CD14-positive monocyte (primary cell): Measurements from ENCODE around the gene STRN. TPM values are rescaled to one million over a fixed set of nuclear protein-coding genes. Genes with fewer than 3 reads are reported as not detected.

Experiments
- DNase-seq, 3 donors: peaks; one replicate each; pipeline ENCODE4 v3.0.0-alpha.2; 2011 to 2022
- H2AFZ ChIP-seq: 2 replicates; pipeline ENCODE4 v1.6.0; 2012; ENCODE audit warnings: mild to moderate bottlenecking, low read depth, low read length, inconsistent platforms; ENCODE audit not compliant: insufficient read depth, poor library complexity, severe bottlenecking
- H3K27ac ChIP-seq, 2 donors: 1 replicate in 1 of 2; 2 replicates in 1 of 2; pipeline ENCODE4 v1.5.1; 2012 to 2013; ENCODE audit warnings: low read length in 2 of 2, control low read depth in 1 of 2, inconsistent platforms in 1 of 2, low read depth in 1 of 2, mild to moderate bottlenecking in 1 of 2
- H3K27me3 ChIP-seq, 2 donors: one replicate each; pipeline versions ENCODE4 v1.6.0 to v1.6.1; 2011 to 2013; ENCODE audit warnings: low read length in 2 of 2; ENCODE audit not compliant: control insufficient read depth in 2 of 2, insufficient read depth in 2 of 2
- H3K36me3 ChIP-seq, 2 donors: replicated peaks in 1 of 2; 1 replicate in 1 of 2; 2 replicates in 1 of 2; pipeline versions ENCODE4 v1.5.1 to v1.6.1; 2012 to 2013; ENCODE audit warnings: low read length in 2 of 2, control low read depth in 1 of 2, inconsistent platforms in 1 of 2, mild to moderate bottlenecking in 1 of 2; ENCODE audit not compliant: insufficient read depth in 2 of 2, control insufficient read depth in 1 of 2
- H3K4me1 ChIP-seq, 2 donors: 1 replicate in 1 of 2; 2 replicates in 1 of 2; pipeline versions ENCODE4 v1.5.1 to v1.6.1; 2012 to 2013; ENCODE audit warnings: low read length in 2 of 2, control low read depth in 1 of 2, inconsistent platforms in 1 of 2, mild to moderate bottlenecking in 1 of 2, moderate library complexity in 1 of 2; ENCODE audit not compliant: insufficient read depth in 2 of 2, control insufficient read depth in 1 of 2
- H3K4me2 ChIP-seq: replicated peaks from 2 replicates; pipeline ENCODE3; 2012; ENCODE audit warnings: low read length, moderate library complexity, mild to moderate bottlenecking; ENCODE audit not compliant: poor library complexity, severe bottlenecking; ENCODE audit errors: extremely low read depth
- H3K4me3 ChIP-seq, 3 experiments: fragments of 200-600 bp in 1 of 3; sonication (generic) in 1 of 3; replicated peaks in 1 of 3; 1 replicate in 2 of 3; 2 replicates in 1 of 3; pipeline ENCODE4 v1.5.1; 2011 to 2013; ENCODE audit warnings: low read length in 3 of 3, mild to moderate bottlenecking in 3 of 3, control low read depth in 2 of 3, low read depth in 2 of 3, inconsistent platforms in 1 of 3, moderate library complexity in 1 of 3
- H3K79me2 ChIP-seq: 2 replicates; pipeline ENCODE4 v1.6.0; 2012; ENCODE audit warnings: mild to moderate bottlenecking, control low read depth, inconsistent platforms, low read length, moderate library complexity; ENCODE audit not compliant: insufficient read depth
- H3K9ac ChIP-seq: 2 replicates; pipeline ENCODE4 v1.6.0; 2017; ENCODE audit warnings: low read length, mild to moderate bottlenecking; ENCODE audit not compliant: insufficient read depth, poor library complexity, severe bottlenecking
- H3K9me3 ChIP-seq, 2 donors: replicated peaks in 1 of 2; 1 replicate in 1 of 2; 2 replicates in 1 of 2; pipeline versions ENCODE4 v1.5.1 to v1.6.1; 2012 to 2013; ENCODE audit warnings: low read length in 2 of 2, control low read depth in 1 of 2; ENCODE audit not compliant: control insufficient read depth in 1 of 2, insufficient read depth in 1 of 2
- H4K20me1 ChIP-seq: 2 replicates; pipeline ENCODE4 v1.6.0; 2012; ENCODE audit warnings: mild to moderate bottlenecking, low read length, control low read depth, moderate library complexity; ENCODE audit not compliant: insufficient read depth
- H3K27ac Mint-ChIP-seq, 7 donors: one replicate each; pipeline ENCODE4 v1.8.0; 2020; ENCODE audit warnings: mild to moderate bottlenecking in 7 of 7, mixed read lengths in 7 of 7, moderate library complexity in 6 of 7, inconsistent platforms in 2 of 7
- H3K27me3 Mint-ChIP-seq, 3 donors: one replicate each; pipeline ENCODE4 v1.8.0; 2021 to 2022; ENCODE audit warnings: low read depth in 3 of 3, mild to moderate bottlenecking in 3 of 3, mixed read lengths in 3 of 3, moderate library complexity in 3 of 3, inconsistent platforms in 1 of 3
- H3K36me3 Mint-ChIP-seq, 2 donors: one replicate each; pipeline ENCODE4 v1.8.0; 2020; ENCODE audit warnings: mixed read lengths in 2 of 2, inconsistent platforms in 1 of 2, mild to moderate bottlenecking in 1 of 2
- H3K4me1 Mint-ChIP-seq: one replicate; pipeline ENCODE4 v1.8.0; 2020; ENCODE audit warnings: mild to moderate bottlenecking, mixed read lengths
- H3K4me3 Mint-ChIP-seq, 2 donors: one replicate each; pipeline ENCODE4 v1.8.0; 2020; ENCODE audit warnings: mild to moderate bottlenecking in 2 of 2, mixed read lengths in 2 of 2, moderate library complexity in 1 of 2
- H3K9me3 Mint-ChIP-seq, 7 donors: one replicate each; pipeline ENCODE4 v1.8.0; 2020 to 2022; ENCODE audit warnings: mixed read lengths in 7 of 7, mild to moderate bottlenecking in 6 of 7, moderate library complexity in 6 of 7, inconsistent platforms in 2 of 7
- WGBS: methylation state at CpG from one replicate; pipeline ENCODE4 v1.1.5; 2013; ENCODE audit warnings: missing lambda C conversion rate; ENCODE audit not compliant: insufficient coverage; 5-methylcytosine and 5-hydroxymethylcytosine counted together
- intact Hi-C, 2 donors: fragments of 100-400 bp; cut with micrococcal nuclease; formaldehyde crosslinking; loops; one replicate each; pipeline versions ENCODE4 v1.15.0 to v1.15.1; 2023
- polyA plus RNA-seq, 3 donors: library from polyadenylated mRNA; depleted of rRNA in 1 of 3; unstranded in 2 of 3; stranded (reverse) in 1 of 3; fragments of 300-500 nt in 2 of 3; fragments of >200 nt in 1 of 3; fragmentation: Illumina TruSeq in 2 of 3; gene quantifications; 1 replicate in 2 of 3; 2 replicates in 1 of 3; pipeline ENCODE4 v1.2.3, GENCODE V29; 2012 to 2021
- TF ChIP-seq, protein P1 (sequence below): fragments of 200-600 bp; IDR thresholded peaks from one replicate; pipeline ENCODE4 v1.8.0; 2022; ENCODE audit warnings: antibody characterized with exemption, mild to moderate bottlenecking

The STRN gene
- polyA plus RNA-seq, 3 donors, result 7.0 to 15.7 (median 10.7) TPM

DNA sequence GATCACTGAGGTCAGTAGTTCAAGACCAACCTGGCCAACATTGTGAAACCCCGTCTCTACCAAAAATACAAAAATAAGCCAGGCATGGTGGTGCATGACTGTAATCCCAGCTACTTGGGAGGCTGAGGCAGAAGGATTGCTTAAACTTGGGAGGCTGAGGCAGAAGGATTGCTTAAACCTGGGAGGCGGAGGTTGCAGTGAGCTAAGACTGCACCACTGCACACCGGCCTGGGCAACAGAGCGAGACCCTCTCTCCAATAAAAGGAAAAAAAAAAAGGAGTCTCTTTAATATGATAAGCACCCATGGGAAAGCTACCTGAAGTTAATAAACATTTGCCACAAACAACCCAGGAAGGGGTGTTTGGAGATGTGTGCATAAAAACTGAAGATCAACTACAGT lies 2.6 kb downstream of the STRN start:
- Mint-ChIP-seq H3K27ac (no peak overlapping the region), H3K9me3 (peaks cover 0 to 1% (median 0%) of the 10 kb centered on the region in 7 donors), H3K4me3 (peak overlapping the region in 1 of 2 donors; percentile 4), H3K4me1 (peaks cover 39% of the 10 kb centered on the region), H3K36me3 (peaks cover 2 to 11% of the 10 kb centered on the region in 2 donors), H3K27me3 (peaks cover 0 to 2% (median 2%) of the 10 kb centered on the region in 3 donors)
- H4K20me1 ChIP-seq, result peaks cover 55% of the 10 kb centered on the region
- H3K36me3 ChIP-seq, result no peaks in the 10 kb centered on the region
- H3K4me3 ChIP-seq, result no peak overlapping the region
- H3K79me2 ChIP-seq, result peaks cover 74% of the 10 kb centered on the region
- H3K27me3 ChIP-seq, result no peaks in the 10 kb centered on the region
- no peak overlapping the region for H3K4me2 ChIP-seq
- intact Hi-C loops, result no loop called here
- DNase-seq, result no peak
- no peak overlapping the region for H3K27ac ChIP-seq
- TF ChIP-seq, protein P1, sequence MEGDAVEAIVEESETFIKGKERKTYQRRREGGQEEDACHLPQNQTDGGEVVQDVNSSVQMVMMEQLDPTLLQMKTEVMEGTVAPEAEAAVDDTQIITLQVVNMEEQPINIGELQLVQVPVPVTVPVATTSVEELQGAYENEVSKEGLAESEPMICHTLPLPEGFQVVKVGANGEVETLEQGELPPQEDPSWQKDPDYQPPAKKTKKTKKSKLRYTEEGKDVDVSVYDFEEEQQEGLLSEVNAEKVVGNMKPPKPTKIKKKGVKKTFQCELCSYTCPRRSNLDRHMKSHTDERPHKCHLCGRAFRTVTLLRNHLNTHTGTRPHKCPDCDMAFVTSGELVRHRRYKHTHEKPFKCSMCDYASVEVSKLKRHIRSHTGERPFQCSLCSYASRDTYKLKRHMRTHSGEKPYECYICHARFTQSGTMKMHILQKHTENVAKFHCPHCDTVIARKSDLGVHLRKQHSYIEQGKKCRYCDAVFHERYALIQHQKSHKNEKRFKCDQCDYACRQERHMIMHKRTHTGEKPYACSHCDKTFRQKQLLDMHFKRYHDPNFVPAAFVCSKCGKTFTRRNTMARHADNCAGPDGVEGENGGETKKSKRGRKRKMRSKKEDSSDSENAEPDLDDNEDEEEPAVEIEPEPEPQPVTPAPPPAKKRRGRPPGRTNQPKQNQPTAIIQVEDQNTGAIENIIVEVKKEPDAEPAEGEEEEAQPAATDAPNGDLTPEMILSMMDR, result no peak
- no peak overlapping the region for H2AFZ ChIP-seq
- no CpG with 5 or more reads among the region's 4 CpGs for WGBS
- H3K9me3 ChIP-seq, result no peaks in the 10 kb centered on the region
- H3K9ac ChIP-seq, result no peak overlapping the region
- peaks cover 22 to 26% of the 10 kb centered on the region in 2 donors for H3K4me1 ChIP-seq

DNA sequence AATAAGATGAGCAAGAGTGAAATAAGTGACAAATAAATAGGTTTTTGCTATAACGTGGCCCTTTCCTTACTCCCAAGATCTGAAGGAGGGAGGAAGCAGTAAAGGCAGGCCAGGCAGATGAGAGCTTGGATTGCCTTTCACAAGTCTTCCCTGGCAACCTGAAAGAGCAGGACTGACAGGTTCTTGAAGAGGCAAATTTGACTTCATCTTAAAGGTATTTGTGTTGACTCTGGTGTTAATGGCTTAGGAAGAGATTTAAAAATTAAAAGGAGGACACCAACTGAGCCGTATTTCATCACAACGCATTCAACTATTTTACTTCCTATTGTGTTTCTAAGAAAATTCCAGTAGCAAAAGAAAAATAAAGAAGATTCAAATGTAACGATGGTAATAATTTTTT lies 3.2 kb downstream of the STRN start:
- H3K27ac Mint-ChIP-seq, result peak overlapping the region in 2 of 7 donors; percentile 33 to 36
- peaks cover 9 to 17% of the 10 kb centered on the region in 2 donors for H3K36me3 Mint-ChIP-seq

More for the DNA sequence above, 3.2 kb downstream of the STRN start:
- Histone ChIP-seq H4K20me1 (peaks cover 57% of the 10 kb centered on the region), H3K9ac (no peak overlapping the region), H2AFZ (no peak overlapping the region), H3K27me3 (no peaks in the 10 kb centered on the region), H3K36me3 (no peaks in the 10 kb centered on the region), H3K4me2 (no peak overlapping the region), H3K27ac (no peak overlapping the region), H3K4me3 (no peak overlapping the region), H3K4me1 (peaks cover 22 to 25% of the 10 kb centered on the region in 2 donors), H3K79me2 (peaks cover 80% of the 10 kb centered on the region), H3K9me3 (no peaks in the 10 kb centered on the region)
- peaks cover 0 to 3% (median 2%) of the 10 kb centered on the region in 3 donors for H3K27me3 Mint-ChIP-seq
- TF ChIP-seq, protein P1, result no peak
- DNase-seq, result no peak
- H3K4me3 Mint-ChIP-seq, result no peak overlapping the region
- H3K4me1 Mint-ChIP-seq, result peaks cover 36% of the 10 kb centered on the region
- WGBS, result no CpG with 5 or more reads among the region's 4 CpGs
- peaks cover 0 to 1% (median 0%) of the 10 kb centered on the region in 7 donors for H3K9me3 Mint-ChIP-seq
- intact Hi-C loops, result no loop called here
